C4-2B (cell line): ENCODE data around the gene APH1B.

Experiments used
- H3K27ac ChIP-seq: fragments of 450-650 bp; 2 replicates; pipeline ENCODE4 v1.5.1; 2017
- ZFX ChIP-seq: fragments of 450-650 bp; IDR thresholded peaks from 2 replicates; pipeline ENCODE4 v1.6.1; 2017
- TF ChIP-seq, protein P1 (sequence below): fragments of 450-650 bp; conservative IDR thresholded peaks from 2 replicates; pipeline ENCODE4 v1.5.1; 2017; ENCODE audit warnings: mild to moderate bottlenecking

APH1B gene

GRCh38 chr15:63322541-63322940 lies 45.1 kb downstream of the APH1B start:
- H3K27ac ChIP-seq = no peak overlapping the region
- TF ChIP-seq, protein P1, sequence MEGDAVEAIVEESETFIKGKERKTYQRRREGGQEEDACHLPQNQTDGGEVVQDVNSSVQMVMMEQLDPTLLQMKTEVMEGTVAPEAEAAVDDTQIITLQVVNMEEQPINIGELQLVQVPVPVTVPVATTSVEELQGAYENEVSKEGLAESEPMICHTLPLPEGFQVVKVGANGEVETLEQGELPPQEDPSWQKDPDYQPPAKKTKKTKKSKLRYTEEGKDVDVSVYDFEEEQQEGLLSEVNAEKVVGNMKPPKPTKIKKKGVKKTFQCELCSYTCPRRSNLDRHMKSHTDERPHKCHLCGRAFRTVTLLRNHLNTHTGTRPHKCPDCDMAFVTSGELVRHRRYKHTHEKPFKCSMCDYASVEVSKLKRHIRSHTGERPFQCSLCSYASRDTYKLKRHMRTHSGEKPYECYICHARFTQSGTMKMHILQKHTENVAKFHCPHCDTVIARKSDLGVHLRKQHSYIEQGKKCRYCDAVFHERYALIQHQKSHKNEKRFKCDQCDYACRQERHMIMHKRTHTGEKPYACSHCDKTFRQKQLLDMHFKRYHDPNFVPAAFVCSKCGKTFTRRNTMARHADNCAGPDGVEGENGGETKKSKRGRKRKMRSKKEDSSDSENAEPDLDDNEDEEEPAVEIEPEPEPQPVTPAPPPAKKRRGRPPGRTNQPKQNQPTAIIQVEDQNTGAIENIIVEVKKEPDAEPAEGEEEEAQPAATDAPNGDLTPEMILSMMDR = no peak

- TF ChIP-seq ZFX = no peak
- TF ChIP-seq, protein P1 = no peak
These were observed 46.6 kb downstream of the APH1B start for GRCh38 chr15:63323798-63324563.

DNA sequence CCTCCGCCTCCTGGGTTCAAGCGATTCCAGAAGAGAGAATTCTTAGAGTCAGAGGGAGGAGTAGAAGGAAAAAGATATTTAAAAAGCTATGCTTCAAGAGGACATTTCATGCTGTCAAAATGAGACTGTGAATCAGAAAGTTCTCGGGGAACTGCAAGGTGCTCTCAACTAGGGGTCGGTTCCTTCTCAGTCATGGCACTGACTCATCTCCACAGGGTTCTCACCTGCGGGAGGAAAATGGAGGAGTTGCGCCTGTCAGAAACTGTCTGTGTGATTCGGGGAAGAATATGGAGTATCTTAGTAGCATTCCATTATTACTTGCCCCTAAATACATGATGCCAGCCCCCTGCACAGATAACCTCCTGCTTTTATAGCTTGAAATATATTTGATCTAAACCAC lies 47.4 kb downstream of the APH1B start:
- no peak overlapping the region for H3K27ac ChIP-seq
- TF ChIP-seq, protein P1 = no peak
- no peak for TF ChIP-seq ZFX

More at GRCh38 chr15:63323798-63324563, 46.6 kb downstream of the APH1B start:
- no peak overlapping the region for H3K27ac ChIP-seq

- H3K27ac ChIP-seq = no peak overlapping the region
- TF ChIP-seq, protein P1 = no peak
- no peak for TF ChIP-seq ZFX
These were observed 50.4 kb downstream of the APH1B start for GRCh38 chr15:63327648-63328421.

- TF ChIP-seq ZFX = no peak
- TF ChIP-seq, protein P1 = no peak
These were observed 52.4 kb downstream of the APH1B start for GRCh38 chr15:63329567-63330350.

DNA sequence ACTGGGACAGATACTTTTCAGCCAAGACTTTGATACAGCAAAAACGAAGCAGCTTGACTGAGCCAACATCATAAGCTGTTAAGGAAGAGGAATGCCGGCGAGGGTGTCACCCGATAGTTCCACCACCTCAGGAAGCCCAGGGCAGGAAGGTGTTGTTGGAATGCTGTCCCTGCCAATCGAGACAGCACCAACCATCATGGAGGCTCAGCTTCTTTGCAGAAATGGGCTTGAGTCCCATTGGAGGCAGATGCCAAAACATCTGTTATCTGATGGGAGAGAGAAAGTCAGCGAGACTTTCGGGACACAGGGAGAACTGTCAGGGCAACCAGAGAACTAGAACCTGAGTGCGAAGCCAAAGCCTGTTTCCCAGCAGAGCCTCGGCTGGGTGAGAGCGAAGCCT lies 53.5 kb downstream of the APH1B start:
- no peak overlapping the region for H3K27ac ChIP-seq
- TF ChIP-seq, protein P1 = no peak
- TF ChIP-seq ZFX = no peak

More at GRCh38 chr15:63329567-63330350, 52.4 kb downstream of the APH1B start:
- no peak overlapping the region for H3K27ac ChIP-seq
